Activated CD8-positive, alpha-beta T cell treated with anti-CD3 and anti-CD28 coated beads for 36 hours (primary cell): Measurements from ENCODE around the gene BMPER. TPM values are rescaled to one million over a fixed set of nuclear protein-coding genes. Genes with fewer than 3 reads are reported as not detected.

ENCODE experiments used
- ATAC-seq: fragments of 200-7000 bp; cut with Tn5 transposase; one replicate; pipeline ENCODE4 v1.10.0; 2021; ENCODE audit warnings: mild to moderate bottlenecking, moderate library complexity
- CTCF ChIA-PET: fragments of 350-600 bp; sonication (Branson Sonifier 250); formaldehyde crosslinking; loops from one replicate; lab custom pipeline; 2021; ENCODE audit warnings: antibody characterized with exemption; lab: Charles Lee
- POLR2A ChIA-PET: fragments of 350-600 bp; sonication (Branson Sonifier 250); formaldehyde crosslinking; loops from one replicate; lab custom pipeline; 2021; ENCODE audit warnings: antibody characterized with exemption; lab: Charles Lee
- DNase-seq: peaks from one replicate; pipeline ENCODE4 v3.0.0-alpha.2; 2020
- H3K27ac Mint-ChIP-seq: one replicate; pipeline ENCODE4 v1.8.0; 2021; ENCODE audit warnings: mild to moderate bottlenecking, mixed read lengths
- H3K27me3 Mint-ChIP-seq: one replicate; pipeline ENCODE4 v1.8.0; 2021; ENCODE audit warnings: mixed read lengths
- H3K36me3 Mint-ChIP-seq: one replicate; pipeline ENCODE4 v1.8.0; 2021; ENCODE audit warnings: low read depth, mixed read lengths
- H3K4me1 Mint-ChIP-seq: one replicate; pipeline ENCODE4 v1.8.0; 2021; ENCODE audit warnings: low read depth, mixed read lengths
- H3K4me3 Mint-ChIP-seq: one replicate; pipeline ENCODE4 v1.8.0; 2021; ENCODE audit warnings: mild to moderate bottlenecking, moderate library complexity, mixed read lengths
- H3K9me3 Mint-ChIP-seq: one replicate; pipeline ENCODE4 v1.8.0; 2021; ENCODE audit warnings: mixed read lengths
- CTCF ChIP-seq: fragments of 200-600 bp; IDR thresholded peaks from one replicate; pipeline ENCODE4 v1.8.0; 2022; ENCODE audit warnings: antibody characterized with exemption, mild to moderate bottlenecking
- intact Hi-C: fragments of 100-400 bp; cut with micrococcal nuclease; formaldehyde crosslinking; loops from one replicate; pipeline ENCODE4 v1.10.0; 2022
- total RNA-seq, 2 experiments: library from RNA; stranded (reverse); gene quantifications; one replicate each; pipeline ENCODE4 v1.2.3, GENCODE V29; 2021

The BMPER gene
- total RNA-seq, 2 experiments from 2014 or later = not detected

- ATAC-seq (no peak), DNase-seq (no peak)
- Mint-ChIP-seq H3K27me3 (no peaks in the 10 kb centered on the region), H3K9me3 (peaks cover 4% of the 10 kb centered on the region), H3K4me1 (no peaks in the 10 kb centered on the region), H3K36me3 (no peaks in the 10 kb centered on the region), H3K27ac (no peak overlapping the region), H3K4me3 (no peak overlapping the region)
- CTCF ChIA-PET = no interaction called here
- TF ChIP-seq CTCF = no peak
- intact Hi-C loops = no loop called here
- POLR2A ChIA-PET = no interaction called here
Measured at GRCh38 chr7:34160261-34160752, 255.0 kb downstream of the BMPER start.

GRCh38 chr7:34162027-34162565 lies 256.8 kb downstream of the BMPER start:
- DNase-seq = no peak
- Mint-ChIP-seq H3K27me3 (no peaks in the 10 kb centered on the region), H3K9me3 (peaks cover 4% of the 10 kb centered on the region), H3K27ac (no peak overlapping the region), H3K4me3 (no peak overlapping the region), H3K4me1 (no peaks in the 10 kb centered on the region), H3K36me3 (no peaks in the 10 kb centered on the region)
- no peak for TF ChIP-seq CTCF
- intact Hi-C loops = no loop called here
- ChIA-PET POLR2A (no interaction called here), CTCF (interaction anchor here (1.2 kb wide), 1 partner anchor 81 kb away, joined by 3 read pairs; no protein-coding TSS in a partner anchor)
- no peak for ATAC-seq

GRCh38 chr7:34162677-34163076 lies 257.3 kb downstream of the BMPER start:
- Mint-ChIP-seq H3K4me3 (no peak overlapping the region), H3K4me1 (no peaks in the 10 kb centered on the region), H3K36me3 (no peaks in the 10 kb centered on the region), H3K27me3 (no peaks in the 10 kb centered on the region), H3K27ac (no peak overlapping the region), H3K9me3 (peaks cover 4% of the 10 kb centered on the region)
- DNase-seq = no peak
- ChIA-PET CTCF (interaction anchor here (1.2 kb wide), 1 partner anchor 81 kb away, joined by 3 read pairs; no protein-coding TSS in a partner anchor), POLR2A (no interaction called here)
- no peak for ATAC-seq
- no peak for TF ChIP-seq CTCF
- intact Hi-C loops = no loop called here

- no peak for ATAC-seq
- no peak for DNase-seq
- Mint-ChIP-seq H3K36me3 (no peaks in the 10 kb centered on the region), H3K4me3 (no peak overlapping the region), H3K27me3 (no peaks in the 10 kb centered on the region), H3K27ac (no peak overlapping the region), H3K9me3 (peaks cover 4% of the 10 kb centered on the region), H3K4me1 (no peaks in the 10 kb centered on the region)
- ChIA-PET CTCF (no interaction called here), POLR2A (no interaction called here)
- no peak for TF ChIP-seq CTCF
- intact Hi-C loops = no loop called here
Measured at GRCh38 chr7:34163956-34164355, 258.6 kb downstream of the BMPER start.

- Mint-ChIP-seq H3K36me3 (no peaks in the 10 kb centered on the region), H3K9me3 (peaks cover 4% of the 10 kb centered on the region), H3K4me3 (no peak overlapping the region), H3K27ac (no peak overlapping the region), H3K4me1 (no peaks in the 10 kb centered on the region), H3K27me3 (no peaks in the 10 kb centered on the region)
- ChIA-PET CTCF (interaction anchor here (1.5 kb wide), 1 partner anchor 31 kb away, joined by 4 read pairs; no protein-coding TSS in a partner anchor), POLR2A (no interaction called here)
- ATAC-seq (no peak), DNase-seq (no peak)
- intact Hi-C loops = no loop called here
- TF ChIP-seq CTCF = no peak
Measured at GRCh38 chr7:34165466-34165865, 260.1 kb downstream of the BMPER start.
